ENCODE data around the gene DNM3.

GRCh38 chr1:172453153-172453545 is 611.9 kb downstream of the DNM3 start:
- no peak for TF ChIP-seq EZH2 (optimal IDR thresholded peaks at IDR 0.05; ENCODE audit: low read depth, low read length)
- TF ChIP-seq, protein P1, sequence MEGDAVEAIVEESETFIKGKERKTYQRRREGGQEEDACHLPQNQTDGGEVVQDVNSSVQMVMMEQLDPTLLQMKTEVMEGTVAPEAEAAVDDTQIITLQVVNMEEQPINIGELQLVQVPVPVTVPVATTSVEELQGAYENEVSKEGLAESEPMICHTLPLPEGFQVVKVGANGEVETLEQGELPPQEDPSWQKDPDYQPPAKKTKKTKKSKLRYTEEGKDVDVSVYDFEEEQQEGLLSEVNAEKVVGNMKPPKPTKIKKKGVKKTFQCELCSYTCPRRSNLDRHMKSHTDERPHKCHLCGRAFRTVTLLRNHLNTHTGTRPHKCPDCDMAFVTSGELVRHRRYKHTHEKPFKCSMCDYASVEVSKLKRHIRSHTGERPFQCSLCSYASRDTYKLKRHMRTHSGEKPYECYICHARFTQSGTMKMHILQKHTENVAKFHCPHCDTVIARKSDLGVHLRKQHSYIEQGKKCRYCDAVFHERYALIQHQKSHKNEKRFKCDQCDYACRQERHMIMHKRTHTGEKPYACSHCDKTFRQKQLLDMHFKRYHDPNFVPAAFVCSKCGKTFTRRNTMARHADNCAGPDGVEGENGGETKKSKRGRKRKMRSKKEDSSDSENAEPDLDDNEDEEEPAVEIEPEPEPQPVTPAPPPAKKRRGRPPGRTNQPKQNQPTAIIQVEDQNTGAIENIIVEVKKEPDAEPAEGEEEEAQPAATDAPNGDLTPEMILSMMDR (IDR thresholded peaks at IDR 0.05; ENCODE audit: low read length), result no peak
